OCI-LY1 (cell line): Measurements from ENCODE around the gene ULK4.

Source experiments
- H2AFZ ChIP-seq: fragments of 200-600 bp; sonication (generic), shearing (Covaris generic); 2 replicates; pipeline ENCODE4 v1.6.0; 2014; ENCODE audit warnings: antibody characterized with exemption, mild to moderate bottlenecking, low read length
- H3F3A ChIP-seq: fragments of 200-600 bp; sonication (generic), shearing (Covaris generic); 2 replicates; pipeline ENCODE4 v1.6.0; 2014; ENCODE audit warnings: mild to moderate bottlenecking, antibody characterized with exemption, low read length, moderate library complexity; ENCODE audit not compliant: insufficient read depth
- H3K27ac ChIP-seq: fragments of 200-600 bp; sonication (generic); 2 replicates; pipeline ENCODE4 v1.5.1; 2014; ENCODE audit warnings: low read length, mixed run types, mild to moderate bottlenecking, low read depth; ENCODE audit not compliant: poor library complexity, severe bottlenecking
- H3K27me3 ChIP-seq: fragments of 200-600 bp; sonication (generic); 2 replicates; pipeline ENCODE4 v1.6.0; 2014; ENCODE audit warnings: antibody characterized with exemption, mild to moderate bottlenecking, low read length, moderate library complexity; ENCODE audit not compliant: insufficient read depth
- H3K36me3 ChIP-seq: fragments of 200-600 bp; sonication (generic); 2 replicates; pipeline ENCODE4 v1.6.1; 2014; ENCODE audit warnings: mild to moderate bottlenecking, antibody characterized with exemption, low read length, moderate library complexity, mixed read lengths; ENCODE audit not compliant: insufficient read depth
- H3K4me1 ChIP-seq: fragments of 200-600 bp; sonication (generic); 2 replicates; pipeline ENCODE4 v1.5.1; 2014; ENCODE audit warnings: mild to moderate bottlenecking, low read length, moderate library complexity; ENCODE audit not compliant: insufficient read depth, severe bottlenecking
- H3K4me2 ChIP-seq: fragments of 200-600 bp; sonication (generic), shearing (Covaris generic); 2 replicates; pipeline ENCODE4 v1.6.1; 2014; ENCODE audit warnings: low read length
- H3K4me3 ChIP-seq: fragments of 200-600 bp; sonication (generic); 2 replicates; pipeline ENCODE4 v1.5.1; 2014; ENCODE audit warnings: low read length, low read depth, mild to moderate bottlenecking, mixed read lengths; ENCODE audit not compliant: poor library complexity, severe bottlenecking
- H3K79me2 ChIP-seq: fragments of 200-600 bp; shearing (Covaris generic); 2 replicates; pipeline ENCODE4 v1.6.1; 2016; ENCODE audit warnings: mixed run types, low read length, mixed read lengths; ENCODE audit not compliant: insufficient read depth
- H3K9ac ChIP-seq: fragments of 200-600 bp; sonication (generic), shearing (Covaris generic); 2 replicates; pipeline ENCODE4 v1.6.1; 2014; ENCODE audit warnings: mild to moderate bottlenecking, low read length, mixed read lengths
- H3K9me2 ChIP-seq: fragments of 200-600 bp; sonication (generic), shearing (Covaris generic); 2 replicates; pipeline ENCODE4 v1.6.1; 2014; ENCODE audit warnings: low read depth, mild to moderate bottlenecking, low read length, mixed read lengths
- H3K9me3 ChIP-seq: fragments of 200-600 bp; shearing (Covaris generic); 2 replicates; pipeline ENCODE4 v1.6.1; 2014; ENCODE audit warnings: low read length, mixed read lengths
- H4K20me1 ChIP-seq: fragments of 200-600 bp; sonication (generic), shearing (Covaris generic); 2 replicates; pipeline ENCODE4 v1.6.0; 2016; ENCODE audit warnings: mild to moderate bottlenecking, low read length; ENCODE audit not compliant: insufficient read depth
- EZH2 ChIP-seq: fragments of 200-600 bp; sonication (generic), shearing (Covaris generic); IDR thresholded peaks from 2 replicates; pipeline ENCODE4 v1.8.0; 2017; ENCODE audit warnings: borderline replicate concordance, mixed run types, mild to moderate bottlenecking, antibody characterized with exemption, low read length, moderate library complexity, mixed read lengths
- TF ChIP-seq, protein P1 (sequence below): fragments of 200-600 bp; sonication (generic), shearing (Covaris generic); IDR thresholded peaks from 2 replicates; pipeline ENCODE4 v1.5.1; 2017; ENCODE audit warnings: mild to moderate bottlenecking, antibody characterized with exemption, low read length, moderate library complexity, mixed read lengths

Gene ULK4

DNA sequence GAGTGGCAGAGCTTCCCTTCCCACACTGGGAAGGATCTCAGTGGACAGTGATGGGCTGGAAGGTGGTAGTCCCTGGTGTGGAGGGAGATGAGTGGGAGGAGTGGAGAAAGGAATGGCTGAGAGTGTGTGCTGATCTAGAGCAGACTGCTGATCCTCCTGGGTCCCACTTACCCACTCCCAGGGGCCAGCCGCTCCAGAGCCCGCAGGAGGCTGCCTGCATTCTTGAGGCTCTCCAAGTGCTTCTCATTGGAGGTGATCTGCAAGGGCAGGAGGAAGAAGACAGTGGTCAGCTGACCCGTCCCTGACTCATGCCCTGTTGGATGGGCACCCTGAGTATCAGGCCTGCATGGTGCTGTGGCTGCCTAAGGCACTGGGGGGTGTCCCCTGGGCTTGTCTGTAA is 712.6 kb downstream of the ULK4 start:
- Histone ChIP-seq H4K20me1 (no peaks in the 10 kb centered on the region), H3K4me2 (no peak overlapping the region), H3K36me3 (no peaks in the 10 kb centered on the region), H3K79me2 (no peaks in the 10 kb centered on the region), H3K27ac (no peak overlapping the region), H3K9ac (no peak overlapping the region), H2AFZ (no peak overlapping the region), H3K9me3 (no peaks in the 10 kb centered on the region), H3K27me3 (no peaks in the 10 kb centered on the region), H3K9me2 (no peaks in the 10 kb centered on the region), H3K4me1 (no peaks in the 10 kb centered on the region), H3K4me3 (no peak overlapping the region), H3F3A (no peaks in the 10 kb centered on the region)
- no peak for TF ChIP-seq EZH2
- TF ChIP-seq, protein P1, sequence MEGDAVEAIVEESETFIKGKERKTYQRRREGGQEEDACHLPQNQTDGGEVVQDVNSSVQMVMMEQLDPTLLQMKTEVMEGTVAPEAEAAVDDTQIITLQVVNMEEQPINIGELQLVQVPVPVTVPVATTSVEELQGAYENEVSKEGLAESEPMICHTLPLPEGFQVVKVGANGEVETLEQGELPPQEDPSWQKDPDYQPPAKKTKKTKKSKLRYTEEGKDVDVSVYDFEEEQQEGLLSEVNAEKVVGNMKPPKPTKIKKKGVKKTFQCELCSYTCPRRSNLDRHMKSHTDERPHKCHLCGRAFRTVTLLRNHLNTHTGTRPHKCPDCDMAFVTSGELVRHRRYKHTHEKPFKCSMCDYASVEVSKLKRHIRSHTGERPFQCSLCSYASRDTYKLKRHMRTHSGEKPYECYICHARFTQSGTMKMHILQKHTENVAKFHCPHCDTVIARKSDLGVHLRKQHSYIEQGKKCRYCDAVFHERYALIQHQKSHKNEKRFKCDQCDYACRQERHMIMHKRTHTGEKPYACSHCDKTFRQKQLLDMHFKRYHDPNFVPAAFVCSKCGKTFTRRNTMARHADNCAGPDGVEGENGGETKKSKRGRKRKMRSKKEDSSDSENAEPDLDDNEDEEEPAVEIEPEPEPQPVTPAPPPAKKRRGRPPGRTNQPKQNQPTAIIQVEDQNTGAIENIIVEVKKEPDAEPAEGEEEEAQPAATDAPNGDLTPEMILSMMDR = no peak

DNA sequence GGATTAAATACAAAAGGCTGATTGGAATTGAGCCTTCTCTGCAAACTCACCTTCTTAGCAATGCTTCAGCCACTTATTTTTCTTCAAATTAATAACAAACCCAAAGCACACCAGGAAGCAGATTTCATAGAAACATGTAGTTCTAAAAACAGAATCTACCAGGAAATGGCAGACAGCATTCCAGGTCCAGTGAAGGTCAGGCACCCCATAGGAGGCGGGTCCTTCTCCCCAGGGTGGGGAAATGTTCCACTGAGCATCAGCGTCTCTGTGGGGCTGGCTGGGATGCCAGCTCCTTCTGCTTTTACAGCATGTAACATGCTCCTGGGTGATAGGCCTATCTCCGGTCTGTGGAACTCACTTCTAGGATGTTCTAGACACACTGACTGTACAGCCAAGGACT is 713.4 kb downstream of the ULK4 start:
- H3K27ac ChIP-seq = no peak overlapping the region
- TF ChIP-seq, protein P1 = no peak
- no peak for TF ChIP-seq EZH2
- no peak overlapping the region for H3K4me3 ChIP-seq
- no peak overlapping the region for H2AFZ ChIP-seq
- no peaks in the 10 kb centered on the region for H3K9me2 ChIP-seq
- no peaks in the 10 kb centered on the region for H3K9me3 ChIP-seq
- H3K9ac ChIP-seq = no peak overlapping the region
- H4K20me1 ChIP-seq = no peaks in the 10 kb centered on the region
- H3K36me3 ChIP-seq = no peaks in the 10 kb centered on the region
- H3K4me2 ChIP-seq = no peak overlapping the region
- H3F3A ChIP-seq = no peaks in the 10 kb centered on the region
- H3K79me2 ChIP-seq = no peaks in the 10 kb centered on the region
- no peaks in the 10 kb centered on the region for H3K4me1 ChIP-seq
- no peaks in the 10 kb centered on the region for H3K27me3 ChIP-seq

DNA sequence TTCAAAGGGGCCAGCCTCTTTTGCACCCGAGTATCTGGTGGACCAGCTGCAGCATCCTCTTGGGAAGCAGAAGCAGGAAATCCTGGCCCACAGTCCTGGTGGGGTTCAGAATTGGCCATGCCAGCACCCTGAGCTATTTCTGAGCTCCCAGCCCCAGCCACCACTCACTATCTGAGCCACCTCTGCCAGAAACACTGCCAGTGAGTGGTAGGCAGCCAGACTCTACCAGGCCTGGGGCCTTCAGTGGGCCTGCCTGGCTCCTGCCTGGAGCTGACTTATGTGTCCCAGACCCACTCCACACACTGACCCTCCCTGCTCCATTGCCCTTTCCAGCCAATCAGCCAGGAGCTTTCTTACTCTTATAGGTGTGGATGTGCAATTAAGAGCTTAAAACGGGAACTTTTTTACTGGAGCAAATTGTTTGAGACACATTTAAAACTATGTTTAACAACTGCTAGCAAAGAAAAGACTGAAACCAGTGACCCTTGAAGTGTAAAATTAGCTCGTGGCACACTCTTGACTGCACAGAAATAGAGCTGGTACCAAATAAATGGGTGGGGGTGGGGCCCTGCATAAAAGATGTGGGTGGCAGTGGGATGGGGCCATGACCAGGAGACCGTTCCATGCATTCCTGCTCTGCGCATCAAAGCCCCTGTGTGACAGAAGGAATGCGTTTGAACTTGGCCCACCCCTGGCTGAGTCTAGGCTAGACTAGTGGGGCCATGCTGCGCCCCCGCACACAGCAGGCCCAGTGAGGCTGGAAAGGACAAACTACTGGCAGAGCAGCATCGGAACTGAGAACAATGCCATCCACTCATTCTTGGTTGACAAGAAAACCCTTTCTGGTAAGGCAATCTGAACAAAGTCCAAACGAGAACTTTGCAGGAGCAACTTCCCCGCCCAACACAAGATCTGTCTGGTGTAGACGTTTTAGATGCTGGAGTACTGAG is 714.6 kb downstream of the ULK4 start:
- no peaks in the 10 kb centered on the region for H3F3A ChIP-seq
- H3K9me3 ChIP-seq = no peaks in the 10 kb centered on the region
- H3K4me2 ChIP-seq = no peak overlapping the region
- H3K36me3 ChIP-seq = no peaks in the 10 kb centered on the region
- H2AFZ ChIP-seq = no peak overlapping the region
- H3K4me1 ChIP-seq = no peaks in the 10 kb centered on the region
- H3K27ac ChIP-seq = no peak overlapping the region
- TF ChIP-seq, protein P1 = no peak
- TF ChIP-seq EZH2 = no peak
- no peaks in the 10 kb centered on the region for H3K27me3 ChIP-seq
- no peaks in the 10 kb centered on the region for H4K20me1 ChIP-seq
- no peak overlapping the region for H3K4me3 ChIP-seq
- H3K79me2 ChIP-seq = no peaks in the 10 kb centered on the region
- no peaks in the 10 kb centered on the region for H3K9me2 ChIP-seq
- H3K9ac ChIP-seq = no peak overlapping the region
